Inflammatory macrophage (primary cell): ENCODE measurements around the gene NDUFB10.
"Not testable (repeated sequence)": the region's sequence is repeated elsewhere in the genome, so short reads cannot be mapped to it uniquely, and the experiment has no call there.

Experiments used
- DNase-seq, 2 donors: peaks; one replicate each; pipeline ENCODE4 v3.0.0-alpha.2; 2020 to 2022

Gene NDUFB10

GRCh38 chr16:1946495-1947368, 12.6 kb upstream of the NDUFB10 start:
- no peak for DNase-seq

- DNase-seq: no peak
Measured at GRCh38 chr16:1947369-1947670, 12.0 kb upstream of the NDUFB10 start.

GRCh38 chr16:1949507-1949906, 9.8 kb upstream of the NDUFB10 start:
- no peak for DNase-seq

- DNase-seq: no peak
Measured at GRCh38 chr16:1950047-1950446, 9.3 kb upstream of the NDUFB10 start.

GRCh38 chr16:1950559-1950958, 8.8 kb upstream of the NDUFB10 start:
- DNase-seq: no peak

- DNase-seq: no peak
Measured at GRCh38 chr16:1953734-1954133, 5.6 kb upstream of the NDUFB10 start.

- not testable (repeated sequence) for DNase-seq
Measured at GRCh38 chr16:1957434-1958142, 1.8 kb upstream of the NDUFB10 start.

- DNase-seq: not testable (repeated sequence)
Measured at GRCh38 chr16:1958143-1958491, 1.2 kb upstream of the NDUFB10 start.

GRCh38 chr16:1958715-1959268, 546 bp upstream of the NDUFB10 start:
- no peak for DNase-seq

- DNase-seq: no peak
Measured at GRCh38 chr16:1960665-1961630, 1.6 kb downstream of the NDUFB10 start.

GRCh38 chr16:1961651-1962067, 2.3 kb downstream of the NDUFB10 start:
- no peak for DNase-seq

GRCh38 chr16:1962161-1963153, 3.1 kb downstream of the NDUFB10 start:
- DNase-seq: not testable (repeated sequence)

- DNase-seq: peak; percentile 34 to 55
Measured at GRCh38 chr16:1963806-1964505, 4.6 kb downstream of the NDUFB10 start.

GRCh38 chr16:1964506-1965395, 5.4 kb downstream of the NDUFB10 start, which contains the start of gene RPS2:
Gene RPS2 (minus strand): TSS chr16:1964826. CDS start chr16:1964625, 201 bp downstream.
- peak; percentile 99 for DNase-seq

- DNase-seq: peak in 1 of 2 donors; percentile 25
Measured at GRCh38 chr16:1965396-1966001, 6.2 kb downstream of the NDUFB10 start.

- no peak for DNase-seq
Measured at GRCh38 chr16:1966460-1966859, 7.1 kb downstream of the NDUFB10 start, which contains the start of gene RNF151. Gene RNF151 (plus strand): TSS chr16:1966856. CDS start chr16:1966882, 26 bp downstream.

GRCh38 chr16:1968146-1968953, 9.0 kb downstream of the NDUFB10 start:
- DNase-seq: no peak
